Prostate gland (tissue), 2 donors: ENCODE results near the gene LRRN4. TPM values are rescaled to one million over a fixed set of nuclear protein-coding genes. Genes with fewer than 3 reads are reported as not detected.

ENCODE experiments used
- DNase-seq: peaks from one replicate; pipeline ENCODE4 v3.0.0-alpha.2; 2019; ENCODE audit warnings: low spot score
- H3K27ac ChIP-seq, 2 donors: fragments of 200-600 bp; sonication (generic); 2 replicates each; pipeline ENCODE4 v1.5.1; 2017 to 2019
- H3K27me3 ChIP-seq: fragments of 200-600 bp; sonication (generic); replicated peaks from 2 replicates; pipeline ENCODE4 v1.5.1; 2019; ENCODE audit not compliant: insufficient read depth
- H3K36me3 ChIP-seq, 2 donors: fragments of 200-600 bp; sonication (generic); 1 replicate in 1 of 2; 2 replicates in 1 of 2; pipeline versions ENCODE4 v1.5.1 to v1.8.1; 2017 to 2019
- H3K4me1 ChIP-seq: fragments of 200-600 bp; sonication (generic); replicated peaks from 2 replicates; pipeline ENCODE4 v1.5.1; 2019
- H3K4me3 ChIP-seq, 2 donors: fragments of 200-600 bp; sonication (generic); 2 replicates each; pipeline ENCODE4 v1.5.1; 2017 to 2019
- H3K9me3 ChIP-seq: fragments of 200-600 bp; sonication (generic); 2 replicates; pipeline ENCODE4 v1.5.1; 2017
- POLR2A ChIP-seq: fragments of 450-650 bp; IDR thresholded peaks from one replicate; pipeline ENCODE4 v1.6.1; 2016; ENCODE audit warnings: antibody characterized with exemption, mild to moderate bottlenecking
- POLR2AphosphoS5 ChIP-seq: sonication (generic); formaldehyde crosslinking; IDR thresholded peaks from one replicate; pipeline ENCODE4 v1.6.1; 2017; ENCODE audit warnings: antibody characterized with exemption
- WGBS: methylation state at CpG from one replicate; pipeline ENCODE4 v1.1.5; 2018; 5-methylcytosine and 5-hydroxymethylcytosine counted together
- intact Hi-C: fragments of 100-400 bp; cut with DNase I; formaldehyde crosslinking; loops from one replicate; pipeline ENCODE4 v1.14.2; 2022
- small RNA-seq, 2 donors: library from RNA; depleted of rRNA; stranded (forward); fragments of <200 nt; gene quantifications; one replicate each; pipeline ENCODE3, GENCODE V24; 2016
- total RNA-seq, 2 donors: library from RNA; depleted of rRNA; stranded (reverse); fragments of >200 nt; gene quantifications; one replicate each; pipeline ENCODE4 v1.1.0, GENCODE V29; 2016
- TF ChIP-seq, protein P1 (sequence below), 4 experiments: fragments of 200-600 bp in 2 of 4; fragments of 450-650 bp in 2 of 4; sonication (generic) in 2 of 4; IDR thresholded peaks; 1 replicate in 3 of 4; 2 replicates in 1 of 4; pipeline ENCODE4 v1.5.1; 2016 to 2019; ENCODE audit warnings: antibody characterized with exemption in 4 of 4, mild to moderate bottlenecking in 2 of 4, moderate library complexity in 2 of 4

The LRRN4 gene
- total RNA-seq, 2 donors from 2014 or later, result 0.68 TPM; not detected in 1

DNA sequence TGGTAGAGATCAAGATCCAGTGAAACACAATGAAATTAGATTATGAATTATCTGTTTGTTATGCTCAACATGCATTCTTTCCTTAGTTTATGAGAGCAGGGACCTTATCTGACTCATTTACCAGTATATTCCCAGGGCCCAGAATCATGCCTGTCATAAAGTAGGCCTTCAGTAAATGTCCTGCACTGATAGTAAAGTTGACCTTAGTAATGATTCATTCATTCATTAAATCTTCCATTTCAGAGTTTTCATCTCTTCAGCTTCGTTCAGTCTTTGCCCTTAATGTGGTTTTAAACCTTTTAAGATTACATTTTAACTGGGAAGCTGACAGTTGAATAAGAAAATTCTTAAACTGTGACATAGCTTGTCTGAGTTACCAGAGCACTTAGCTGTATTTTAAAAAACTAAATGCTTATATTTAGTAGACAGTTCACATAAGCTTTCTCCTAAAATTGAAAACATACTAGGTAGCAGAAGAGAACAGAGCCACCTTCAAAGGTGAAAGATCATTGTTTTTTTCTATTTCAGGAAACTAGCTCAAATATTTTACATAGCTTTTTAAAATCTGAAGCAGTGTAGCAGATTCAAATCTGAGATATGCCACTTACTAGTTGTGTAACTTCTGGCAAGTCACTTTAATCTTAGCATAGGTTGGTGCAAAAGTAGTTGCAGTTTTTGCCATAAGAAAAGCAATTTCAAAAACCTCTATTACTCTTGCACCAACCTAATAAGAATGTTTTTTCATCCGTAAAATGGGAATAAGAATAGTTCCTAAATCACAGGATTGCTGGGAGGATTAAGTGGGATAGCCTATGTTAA, 62.0 kb downstream of the LRRN4 start:
- no peaks in the 10 kb centered on the region for H3K4me1 ChIP-seq
- H3K9me3 ChIP-seq, result no peaks in the 10 kb centered on the region
- H3K4me3 ChIP-seq, result no peak overlapping the region
- peak overlapping the region in 1 of 2 donors; percentile 48 for H3K27ac ChIP-seq
- TF ChIP-seq POLR2AphosphoS5 (no peak), POLR2A (no peak)
- TF ChIP-seq, protein P1, sequence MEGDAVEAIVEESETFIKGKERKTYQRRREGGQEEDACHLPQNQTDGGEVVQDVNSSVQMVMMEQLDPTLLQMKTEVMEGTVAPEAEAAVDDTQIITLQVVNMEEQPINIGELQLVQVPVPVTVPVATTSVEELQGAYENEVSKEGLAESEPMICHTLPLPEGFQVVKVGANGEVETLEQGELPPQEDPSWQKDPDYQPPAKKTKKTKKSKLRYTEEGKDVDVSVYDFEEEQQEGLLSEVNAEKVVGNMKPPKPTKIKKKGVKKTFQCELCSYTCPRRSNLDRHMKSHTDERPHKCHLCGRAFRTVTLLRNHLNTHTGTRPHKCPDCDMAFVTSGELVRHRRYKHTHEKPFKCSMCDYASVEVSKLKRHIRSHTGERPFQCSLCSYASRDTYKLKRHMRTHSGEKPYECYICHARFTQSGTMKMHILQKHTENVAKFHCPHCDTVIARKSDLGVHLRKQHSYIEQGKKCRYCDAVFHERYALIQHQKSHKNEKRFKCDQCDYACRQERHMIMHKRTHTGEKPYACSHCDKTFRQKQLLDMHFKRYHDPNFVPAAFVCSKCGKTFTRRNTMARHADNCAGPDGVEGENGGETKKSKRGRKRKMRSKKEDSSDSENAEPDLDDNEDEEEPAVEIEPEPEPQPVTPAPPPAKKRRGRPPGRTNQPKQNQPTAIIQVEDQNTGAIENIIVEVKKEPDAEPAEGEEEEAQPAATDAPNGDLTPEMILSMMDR (IDR thresholded peaks at IDR 0.05), result no peak
- no peak for DNase-seq
- no peaks in the 10 kb centered on the region for H3K36me3 ChIP-seq
- WGBS, result 73% methylated on average over 2 of the region's 2 CpGs
- no peaks in the 10 kb centered on the region for H3K27me3 ChIP-seq
- intact Hi-C loops, result no loop called here

DNA sequence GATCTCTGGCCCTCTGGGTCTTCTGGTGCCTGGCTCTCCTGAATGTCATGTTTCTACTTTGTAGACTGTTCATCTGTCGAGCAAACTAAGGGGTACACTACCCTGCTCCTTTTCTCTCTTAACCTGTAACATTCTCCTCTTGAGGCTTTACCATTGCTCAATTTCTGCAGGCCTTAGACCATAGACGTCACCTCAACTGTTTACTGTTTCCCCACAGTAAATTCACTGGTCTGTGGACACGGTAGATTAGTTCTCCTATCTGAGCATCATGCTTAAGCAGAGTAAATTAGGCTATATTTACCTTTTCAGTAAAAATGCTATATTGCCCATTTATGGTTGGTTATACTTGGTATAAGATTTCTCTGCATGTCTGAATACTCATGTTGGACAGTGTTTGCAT, 62.9 kb downstream of the LRRN4 start:
- DNase-seq, result no peak
- Histone ChIP-seq H3K36me3 (no peaks in the 10 kb centered on the region), H3K9me3 (no peaks in the 10 kb centered on the region), H3K4me3 (no peak overlapping the region), H3K27ac (peak overlapping the region in 1 of 2 donors; percentile 48), H3K4me1 (no peaks in the 10 kb centered on the region), H3K27me3 (no peaks in the 10 kb centered on the region)
- WGBS, result 60% methylated on average over 3 of the region's 3 CpGs
- TF ChIP-seq POLR2AphosphoS5 (no peak), POLR2A (no peak)
- TF ChIP-seq, protein P1 (IDR thresholded peaks at IDR 0.05), result no peak
- intact Hi-C loops, result no loop called here

Small RNA genes lying within 50 kb of the gene (small RNA-seq; reads per million reads assigned to genes)
- gene RN7SL498P, result 0 reads per million in 2 donors

Other genes starting within 250 kb of the LRRN4 start
- 10 to 100 TPM in 1 of 2 donors, 1 to 10 TPM in 1; 1.2 to 11.2 TPM for gene CHGB, start 142.6 kb downstream of the LRRN4 start, total RNA-seq
- gene TRMT6, start 103.5 kb downstream of the LRRN4 start, total RNA-seq, result 10 to 100 TPM in 1 of 2 donors, 1 to 10 TPM in 1; 8.3 to 14.8 TPM
- 10 to 100 TPM in 1 of 2 donors, 1 to 10 TPM in 1; 8.4 to 13.0 TPM for gene MCM8, start 103.4 kb downstream of the LRRN4 start, total RNA-seq
- gene CRLS1, start 47.9 kb downstream of the LRRN4 start, total RNA-seq, result 10 to 100 TPM; 43.9 to 46.5 TPM
- gene FERMT1, start 69.0 kb upstream of the LRRN4 start, total RNA-seq, result 10 to 100 TPM in 1 of 2 donors, 1 to 10 TPM in 1; 9.0 to 14.0 TPM